GM19238 (cell line): Measurements from ENCODE around the gene TMEM245.
"Not testable (repeated sequence)": the region's sequence is repeated elsewhere in the genome, so short reads cannot be mapped to it uniquely, and the experiment has no call there.

Experiments used
- DNase-seq: peaks from one replicate; pipeline ENCODE4 v3.0.0; 2011; ENCODE audit warnings: low spot score; ENCODE audit not compliant: insufficient read length

The TMEM245 gene

DNA sequence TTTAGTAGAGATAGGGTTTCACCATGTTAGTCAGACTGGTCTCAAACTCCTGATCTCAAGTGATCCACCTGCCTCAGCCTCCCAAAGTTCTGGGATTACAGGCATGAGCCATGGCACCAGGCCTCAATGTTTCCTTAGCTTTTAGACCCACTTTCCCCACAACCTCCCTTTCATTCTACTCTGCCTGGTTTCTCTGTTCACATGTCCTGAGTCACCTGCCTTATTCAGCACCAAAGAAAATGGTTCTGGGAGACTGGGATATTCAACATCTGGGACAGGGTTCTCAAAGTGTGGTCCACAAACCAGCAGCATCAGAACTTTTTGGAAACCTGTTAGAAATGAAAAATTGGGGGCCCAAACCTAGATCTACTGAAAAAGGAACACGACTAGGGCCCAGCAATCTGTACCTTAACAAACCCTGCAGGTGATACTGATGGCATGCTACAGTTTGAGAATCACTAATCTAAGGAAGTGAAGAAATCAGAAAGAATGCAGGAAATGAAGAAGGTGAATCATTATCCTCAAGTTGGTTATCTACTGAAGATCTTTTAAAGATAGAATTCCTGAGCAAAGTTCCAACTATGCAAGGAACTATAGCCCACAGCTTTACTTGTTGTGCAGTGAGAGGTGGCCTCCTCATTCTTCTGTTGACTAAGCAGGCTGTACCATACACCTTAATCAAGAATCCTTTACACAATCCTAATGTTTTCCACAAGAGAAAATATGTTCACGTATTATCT lies 54.6 kb downstream of the TMEM245 start:
- no peak for DNase-seq

- DNase-seq, result no peak
Observed at GRCh38 chr9:109063760-109064159, 56.0 kb downstream of the TMEM245 start.

DNA sequence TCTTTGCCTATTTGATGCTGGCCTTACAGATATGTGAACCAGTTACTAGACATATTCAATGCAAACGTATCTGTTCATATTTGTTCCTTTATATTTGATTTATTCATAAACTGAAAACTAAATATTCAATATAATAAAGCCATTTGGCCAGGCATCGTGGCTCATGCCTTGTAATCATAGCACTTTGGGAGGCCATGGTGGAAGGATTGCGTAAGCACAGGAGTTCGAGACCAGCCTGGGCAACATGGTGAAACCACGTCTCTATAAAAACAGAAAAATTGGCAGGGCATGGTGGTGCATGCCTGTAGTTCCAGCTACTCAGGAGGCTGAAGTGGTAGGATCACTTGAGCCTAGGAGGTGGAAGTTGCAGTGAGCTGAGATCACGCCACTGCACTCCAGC lies 57.2 kb downstream of the TMEM245 start:
- no peak for DNase-seq

- DNase-seq, result no peak
Observed at GRCh38 chr9:109060191-109060590, 59.6 kb downstream of the TMEM245 start.

DNA sequence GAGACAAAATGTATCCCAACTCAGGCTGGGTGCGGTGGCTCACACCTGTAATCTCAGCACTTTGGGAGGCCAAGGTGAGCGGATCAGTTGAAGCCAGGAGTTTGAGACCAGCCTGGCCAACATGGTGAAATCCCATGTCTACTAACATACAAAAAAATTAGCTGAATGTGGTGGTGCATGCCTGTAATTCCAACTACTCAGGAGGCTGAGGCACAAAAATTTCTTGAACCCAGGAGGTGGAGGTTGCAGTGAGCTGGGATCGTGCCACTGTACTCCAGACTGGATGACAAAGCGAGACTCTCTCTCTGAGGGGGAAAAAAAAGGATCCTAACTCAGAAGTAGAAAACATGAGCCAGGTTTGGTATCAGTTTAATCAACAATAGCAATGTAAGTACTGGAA lies 66.6 kb downstream of the TMEM245 start:
- DNase-seq, result not testable (repeated sequence)

DNA sequence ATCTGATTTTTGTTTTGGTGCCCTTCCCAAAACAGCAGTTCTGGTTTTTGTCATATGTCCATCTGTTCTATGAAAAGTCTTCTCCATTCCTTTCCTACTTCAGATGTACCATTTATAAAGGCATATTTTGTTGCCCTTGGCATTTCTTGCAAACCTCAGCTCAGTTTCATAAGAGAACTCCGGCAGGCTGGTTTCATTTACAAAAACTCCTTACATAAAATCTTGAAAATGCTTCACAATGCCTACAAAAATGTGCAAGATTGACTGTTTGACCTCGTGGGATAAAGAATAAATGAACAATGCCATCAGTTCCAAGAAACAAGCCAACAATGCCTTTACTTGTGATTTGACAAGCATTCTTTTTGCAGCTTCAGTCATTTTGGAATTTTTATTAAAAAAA lies 67.3 kb downstream of the TMEM245 start:
- no peak for DNase-seq

DNA sequence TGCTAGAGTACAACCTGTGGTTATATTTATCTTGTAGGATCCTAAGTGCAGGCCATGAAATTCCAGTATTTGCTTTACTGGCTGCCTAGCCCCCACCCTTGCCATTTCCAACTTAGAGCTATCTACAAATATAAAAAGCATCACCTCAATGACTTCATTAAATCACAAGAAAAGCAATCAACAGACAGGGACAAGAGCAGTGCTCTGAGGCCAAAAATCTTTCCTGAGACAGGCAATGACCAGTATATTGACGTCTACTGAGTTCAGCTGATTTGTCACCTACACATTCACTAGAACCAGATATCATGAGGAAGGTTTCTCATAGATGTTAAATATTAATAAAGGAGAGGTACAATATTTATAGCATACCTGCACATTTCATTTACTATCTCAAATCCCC lies 68.0 kb downstream of the TMEM245 start:
- DNase-seq, result no peak

DNA sequence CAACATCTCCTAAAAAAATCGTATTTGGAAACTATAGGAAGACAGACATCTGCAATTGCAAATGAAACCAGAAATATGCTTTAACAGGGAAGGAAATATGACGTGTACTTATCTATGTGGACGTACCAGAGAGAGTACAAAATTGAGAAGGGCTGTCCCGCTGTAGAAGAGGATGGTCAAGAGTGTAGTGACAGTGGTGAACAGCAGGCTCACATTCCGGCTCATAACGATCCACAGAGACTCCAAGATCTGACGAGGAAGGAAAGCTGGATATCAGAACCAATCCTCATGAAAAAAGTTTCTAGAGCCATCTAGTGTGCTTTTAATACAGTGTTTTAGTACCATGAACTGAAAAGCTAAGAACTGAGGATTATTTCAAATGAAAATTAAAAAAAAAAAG lies 69.3 kb downstream of the TMEM245 start:
- DNase-seq, result no peak

DNA sequence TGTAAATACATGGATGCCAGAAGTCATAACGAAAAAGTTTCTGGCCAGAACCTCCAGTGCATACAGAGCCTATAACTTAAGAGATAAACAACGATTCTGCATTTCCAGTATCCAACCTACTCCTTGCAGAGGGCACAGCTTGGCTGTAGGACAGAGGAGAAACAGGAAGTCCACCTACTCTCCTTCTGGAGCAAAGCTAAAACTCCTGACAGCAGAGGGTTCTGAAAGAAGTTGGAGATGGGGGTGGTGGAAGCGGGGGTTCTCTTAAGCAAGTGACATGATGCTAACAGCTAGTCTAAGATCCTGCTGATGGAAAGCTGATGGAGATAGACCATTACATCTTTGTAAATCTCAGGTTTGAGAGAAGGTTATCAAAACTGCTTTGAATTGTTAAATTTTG lies 70.9 kb downstream of the TMEM245 start:
- DNase-seq, result no peak

GRCh38 chr9:109047259-109047658 lies 72.5 kb downstream of the TMEM245 start:
- DNase-seq, result no peak

DNA sequence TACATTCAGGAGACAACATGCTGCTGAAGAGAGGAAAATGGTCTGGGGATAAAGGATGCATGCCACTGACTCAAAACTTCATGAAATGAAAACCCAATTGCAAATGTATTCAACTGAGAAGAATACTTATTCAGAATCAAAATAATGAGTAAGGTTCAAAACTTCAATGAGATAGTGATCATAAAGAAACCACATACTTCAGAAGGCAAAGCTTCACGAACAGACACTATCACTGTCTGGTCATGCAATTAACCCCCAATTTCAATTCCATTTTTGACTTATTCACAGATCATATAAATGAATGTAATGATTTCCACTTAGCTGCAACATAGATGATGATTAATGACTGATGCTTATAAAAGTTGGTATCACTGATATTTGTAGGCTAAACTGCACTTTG lies 73.4 kb downstream of the TMEM245 start:
- DNase-seq, result no peak

DNA sequence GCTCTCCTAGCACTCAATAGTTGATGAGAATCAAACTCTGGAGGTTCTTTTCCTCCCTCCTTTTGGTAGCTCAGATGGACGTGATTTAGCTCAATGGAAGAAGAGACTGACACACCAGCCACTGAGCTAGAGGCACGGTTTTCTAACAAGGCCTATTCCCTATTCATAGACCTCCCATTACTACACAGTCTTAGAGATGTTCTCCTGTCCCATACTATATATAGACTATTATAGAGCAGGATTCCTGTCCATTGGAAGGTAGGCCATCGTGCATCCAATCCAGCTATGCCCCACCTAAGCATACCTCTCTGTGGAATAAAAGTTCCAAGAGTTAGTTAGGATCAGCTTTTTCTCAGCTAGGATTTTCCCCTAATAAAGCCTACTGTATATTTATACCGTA lies 76.2 kb downstream of the TMEM245 start:
- DNase-seq, result no peak

- no peak for DNase-seq
Observed at GRCh38 chr9:109040571-109040970, 79.2 kb downstream of the TMEM245 start.

- no peak for DNase-seq
Observed at GRCh38 chr9:109039539-109039938, 80.2 kb downstream of the TMEM245 start.

- DNase-seq, result no peak
Observed at GRCh38 chr9:109037946-109038715, 81.6 kb downstream of the TMEM245 start.

- no peak for DNase-seq
Observed at GRCh38 chr9:109036744-109037680, 82.7 kb downstream of the TMEM245 start.

- no peak for DNase-seq
Observed at GRCh38 chr9:109035684-109036423, 83.9 kb downstream of the TMEM245 start.

DNA sequence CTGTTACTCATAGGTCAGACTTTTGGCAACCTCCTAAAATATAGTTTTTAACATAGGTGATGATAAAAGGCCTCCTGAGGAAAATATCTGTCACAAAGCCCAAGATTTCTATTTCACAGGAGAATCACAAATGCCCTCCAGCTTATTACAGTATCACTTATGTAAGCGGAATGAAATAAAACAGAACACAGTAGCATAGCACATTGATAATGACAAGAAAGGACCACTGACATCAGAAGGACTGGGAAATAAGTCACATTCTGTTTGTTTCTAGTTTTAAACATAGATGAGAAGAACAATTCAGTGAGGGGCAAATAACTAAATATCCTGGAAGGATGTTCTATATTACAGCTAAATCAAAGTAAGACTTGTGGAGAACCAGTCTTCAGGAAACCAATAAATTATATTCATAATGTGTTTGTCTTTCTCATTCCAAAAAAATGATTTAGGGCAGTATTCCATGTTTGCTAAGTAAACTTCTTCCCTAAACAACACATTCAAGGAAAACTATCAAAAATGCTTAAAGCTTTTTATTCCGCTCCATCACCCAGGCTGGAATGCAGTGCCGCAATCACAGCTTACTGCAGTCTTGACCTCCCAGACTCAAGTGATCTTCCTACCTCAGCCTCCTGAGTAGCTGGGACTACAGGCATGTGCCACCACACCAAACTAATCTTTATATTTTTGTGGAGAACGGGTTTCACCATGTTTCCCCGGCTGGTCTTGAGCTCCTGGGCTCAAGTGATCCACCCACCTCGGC lies 85.6 kb downstream of the TMEM245 start:
- no peak for DNase-seq

- DNase-seq, result no peak
Observed at GRCh38 chr9:109031241-109031640, 88.5 kb downstream of the TMEM245 start.

- DNase-seq, result no peak
Observed at GRCh38 chr9:109030426-109030825, 89.3 kb downstream of the TMEM245 start.
